ENCODE data around the gene BICD1.

Gene BICD1

GRCh38 chr12:32382226-32382625 lies 275.6 kb downstream of the BICD1 start:
- Histone ChIP-seq H3K9me3 (ENCODE audit: control insufficient read depth, insufficient read depth, low read length) (no peaks in the 10 kb centered on the region), H3K27me3 (ENCODE audit: control insufficient read depth, low read length) (0 out of 2 replicates have a peak, but pooled peaks cover 5% of the 10 kb centered on the region), H3K36me3 (ENCODE audit: control insufficient read depth, low read length) (no peaks in the 10 kb centered on the region), H3K9me2 (replicated peaks; ENCODE audit: control insufficient read depth, low read length) (no peaks in the 10 kb centered on the region), H3K4me3 (ENCODE audit: low read length) (no peak overlapping the region), H3K4me2 (ENCODE audit: low read length) (no peak overlapping the region), H4K20me1 (ENCODE audit: control insufficient read depth, insufficient read depth, low read depth, low read length) (no peaks in the 10 kb centered on the region), H3K4me1 (ENCODE audit: control insufficient read depth, low read length) (no peaks in the 10 kb centered on the region), H3K79me2 (ENCODE audit: control insufficient read depth, low read length) (no peaks in the 10 kb centered on the region), H3F3A (ENCODE audit: control insufficient read depth, insufficient read depth) (peaks cover 4% of the 10 kb centered on the region; the same call in 1 of the 2 replicates), H3K27ac (ENCODE audit: low read depth, low read length) (no peak overlapping the region)
- TF ChIP-seq EZH2phosphoT487 (IDR thresholded peaks at IDR 0.05; ENCODE audit: borderline replicate concordance, low read length), result no peak
- no peak for TF ChIP-seq CTCF (IDR thresholded peaks at IDR 0.05; ENCODE audit: low read depth, low read length, poor library complexity, severe bottlenecking)

GRCh38 chr12:32390572-32391219 lies 284.0 kb downstream of the BICD1 start:
- no peaks in the 10 kb centered on the region for H3K9me2 ChIP-seq (replicated peaks; ENCODE audit: control insufficient read depth, low read length)
- no peaks in the 10 kb centered on the region for H3K9me3 ChIP-seq (ENCODE audit: control insufficient read depth, insufficient read depth, low read length)
- H3K36me3 ChIP-seq (ENCODE audit: control insufficient read depth, low read length), result no peaks in the 10 kb centered on the region
- no peaks in the 10 kb centered on the region for H4K20me1 ChIP-seq (ENCODE audit: control insufficient read depth, insufficient read depth, low read depth, low read length)
- H3K4me2 ChIP-seq (ENCODE audit: low read length), result no peak overlapping the region
- H3K4me1 ChIP-seq (ENCODE audit: control insufficient read depth, low read length), result peaks cover 9% of the 10 kb centered on the region
- no peak for TF ChIP-seq CTCF (IDR thresholded peaks at IDR 0.05; ENCODE audit: low read depth, low read length, poor library complexity, severe bottlenecking)
- TF ChIP-seq EZH2phosphoT487 (IDR thresholded peaks at IDR 0.05; ENCODE audit: borderline replicate concordance, low read length), result no peak
- peaks cover 4% of the 10 kb centered on the region; the same call in 1 of the 2 replicates for H3F3A ChIP-seq (ENCODE audit: control insufficient read depth, insufficient read depth)
- no peak overlapping the region for H3K27ac ChIP-seq (ENCODE audit: low read depth, low read length)
- H3K79me2 ChIP-seq (ENCODE audit: control insufficient read depth, low read length), result no peaks in the 10 kb centered on the region
- H3K27me3 ChIP-seq (ENCODE audit: control insufficient read depth, low read length), result no peaks in the 10 kb centered on the region
- no peak overlapping the region for H3K4me3 ChIP-seq (ENCODE audit: low read length)

GRCh38 chr12:32395026-32395425 lies 288.4 kb downstream of the BICD1 start:
- no peaks in the 10 kb centered on the region for H3K79me2 ChIP-seq (ENCODE audit: control insufficient read depth, low read length)
- TF ChIP-seq EZH2phosphoT487 (IDR thresholded peaks at IDR 0.05; ENCODE audit: borderline replicate concordance, low read length), result no peak
- TF ChIP-seq CTCF (IDR thresholded peaks at IDR 0.05; ENCODE audit: low read depth, low read length, poor library complexity, severe bottlenecking), result no peak
- H3F3A ChIP-seq (ENCODE audit: control insufficient read depth, insufficient read depth), result peaks cover 4% of the 10 kb centered on the region; the same call in 1 of the 2 replicates
- no peaks in the 10 kb centered on the region for H3K9me3 ChIP-seq (ENCODE audit: control insufficient read depth, insufficient read depth, low read length)
- H3K27ac ChIP-seq (ENCODE audit: low read depth, low read length), result no peak overlapping the region
- peaks cover under 1% of the 10 kb centered on the region; the same call in 1 of the 2 replicates for H3K27me3 ChIP-seq (ENCODE audit: control insufficient read depth, low read length)
- H3K9me2 ChIP-seq (replicated peaks; ENCODE audit: control insufficient read depth, low read length), result no peaks in the 10 kb centered on the region
- no peaks in the 10 kb centered on the region for H4K20me1 ChIP-seq (ENCODE audit: control insufficient read depth, insufficient read depth, low read depth, low read length)
- H3K4me1 ChIP-seq (ENCODE audit: control insufficient read depth, low read length), result peaks cover 11% of the 10 kb centered on the region
- H3K36me3 ChIP-seq (ENCODE audit: control insufficient read depth, low read length), result no peaks in the 10 kb centered on the region
- H3K4me2 ChIP-seq (ENCODE audit: low read length), result peak overlapping the region; percentile 30; the same call in 1 of the 2 replicates
- no peak overlapping the region for H3K4me3 ChIP-seq (ENCODE audit: low read length)

All from DOHH2 (cell line).